Fibroblast of lung (primary cell): ENCODE data around the gene KPNA1. TPM values are rescaled to one million over a fixed set of nuclear protein-coding genes. Genes with fewer than 3 reads are reported as not detected.

Experiments
- DNase-seq, 2 donors: peaks; one replicate each; pipeline versions ENCODE4 v3.0.0 to v3.0.0-alpha.2; 2010; ENCODE audit warnings: low read depth in 2 of 2
- H2AFZ ChIP-seq: 2 replicates; pipeline ENCODE4 v1.5.1; 2012; ENCODE audit warnings: low read length, control low read depth, inconsistent platforms
- H3K27ac ChIP-seq: 2 replicates; pipeline ENCODE4 v1.5.1; 2011; ENCODE audit warnings: low read length, control low read depth; ENCODE audit not compliant: insufficient read depth
- H3K27me3 ChIP-seq: 2 replicates; pipeline ENCODE4 v1.5.1; 2011; ENCODE audit warnings: mild to moderate bottlenecking, low read length; ENCODE audit not compliant: control insufficient read depth, insufficient read depth
- H3K36me3 ChIP-seq: 2 replicates; pipeline ENCODE4 v1.5.1; 2011; ENCODE audit warnings: low read length; ENCODE audit not compliant: control insufficient read depth, insufficient read depth
- H3K4me1 ChIP-seq: 2 replicates; pipeline ENCODE4 v1.5.1; 2011; ENCODE audit warnings: low read length; ENCODE audit not compliant: control insufficient read depth, insufficient read depth; ENCODE audit errors: extremely low read depth
- H3K4me2 ChIP-seq: 2 replicates; pipeline ENCODE4 v1.5.1; 2011; ENCODE audit warnings: low read length, control low read depth; ENCODE audit not compliant: insufficient read depth; ENCODE audit errors: extremely low read depth
- H3K4me3 ChIP-seq, 4 experiments: fragments of 200-600 bp in 1 of 4; sonication (generic) in 1 of 4; replicated peaks in 1 of 4; 2 replicates each; pipeline ENCODE4 v1.5.1; 2011 to 2016; ENCODE audit warnings: low read length in 4 of 4, low read depth in 3 of 4, mild to moderate bottlenecking in 3 of 4, control low read depth in 2 of 4, inconsistent platforms in 1 of 4, mixed read lengths in 1 of 4; ENCODE audit not compliant: insufficient read depth in 1 of 4; ENCODE audit errors: control extremely low read depth in 1 of 4
- H3K79me2 ChIP-seq: 2 replicates; pipeline ENCODE4 v1.5.1; 2012; ENCODE audit warnings: mild to moderate bottlenecking, low read length, inconsistent platforms; ENCODE audit not compliant: control insufficient read depth, insufficient read depth
- H3K9ac ChIP-seq: 2 replicates; pipeline ENCODE4 v1.5.1; 2011; ENCODE audit warnings: mild to moderate bottlenecking, low read length, control low read depth; ENCODE audit not compliant: insufficient read depth
- H3K9me3 ChIP-seq: 2 replicates; pipeline ENCODE4 v1.5.1; 2012; ENCODE audit warnings: low read depth, low read length; ENCODE audit not compliant: control insufficient read depth, insufficient read depth
- H4K20me1 ChIP-seq: 2 replicates; pipeline ENCODE4 v1.5.1; 2011; ENCODE audit warnings: low read length; ENCODE audit not compliant: control insufficient read depth, insufficient read depth; ENCODE audit errors: extremely low read depth
- EZH2 ChIP-seq: IDR thresholded peaks from 2 replicates; pipeline ENCODE4 v1.5.1; 2012; ENCODE audit warnings: low read length, control low read depth, mild to moderate bottlenecking; ENCODE audit errors: missing control alignments
- polyA plus RNA-seq, 2 donors: library from polyadenylated mRNA; depleted of rRNA in 1 of 2; stranded (reverse) in 1 of 2; unstranded in 1 of 2; fragments of >200 nt; gene quantifications; 2 replicates each; pipeline ENCODE4 v1.2.1, GENCODE V29; 2011 to 2012; ENCODE audit warnings: missing spikeins in 1 of 2
- total RNA-seq: library from RNA; depleted of rRNA; stranded (reverse); fragments of >200 nt; gene quantifications from 2 replicates; pipeline ENCODE4 v1.2.1, GENCODE V29; 2014
- TF ChIP-seq, protein P1 (sequence below), 2 donors: IDR thresholded peaks in 1 of 2; conservative IDR thresholded peaks in 1 of 2; 1 replicate in 1 of 2; 2 replicates in 1 of 2; pipeline ENCODE4 v1.5.1; 2011 to 2012; ENCODE audit warnings: low read length in 2 of 2, control low read depth in 1 of 2, inconsistent platforms in 1 of 2, low read depth in 1 of 2, mild to moderate bottlenecking in 1 of 2

Gene KPNA1
- total and polyA plus RNA-seq, 2 donors (not counting 1 experiment from before 2014, with no cell fraction given), result 23.9 to 56.0 TPM

DNA sequence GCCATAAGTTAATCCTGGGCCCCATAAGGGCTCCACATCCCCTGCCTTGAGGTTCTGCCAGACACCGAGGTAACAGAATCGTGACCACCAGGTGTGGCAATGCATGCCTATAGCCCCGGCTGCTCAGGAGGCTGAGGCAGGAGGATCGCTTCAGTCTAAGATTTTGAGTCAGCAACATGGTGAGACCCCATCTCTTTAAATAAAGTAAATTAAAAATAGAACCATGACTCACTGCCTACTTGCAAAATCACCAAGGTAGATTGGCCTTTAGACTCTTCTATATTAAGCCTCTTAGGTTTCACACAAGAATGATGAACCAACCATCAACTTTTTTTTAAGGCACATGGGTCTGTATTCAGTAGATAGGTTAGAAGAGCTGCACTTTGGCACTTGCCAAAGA lies 108.5 kb downstream of the KPNA1 start:
- H3K4me2 ChIP-seq, result no peak overlapping the region
- TF ChIP-seq, protein P1, sequence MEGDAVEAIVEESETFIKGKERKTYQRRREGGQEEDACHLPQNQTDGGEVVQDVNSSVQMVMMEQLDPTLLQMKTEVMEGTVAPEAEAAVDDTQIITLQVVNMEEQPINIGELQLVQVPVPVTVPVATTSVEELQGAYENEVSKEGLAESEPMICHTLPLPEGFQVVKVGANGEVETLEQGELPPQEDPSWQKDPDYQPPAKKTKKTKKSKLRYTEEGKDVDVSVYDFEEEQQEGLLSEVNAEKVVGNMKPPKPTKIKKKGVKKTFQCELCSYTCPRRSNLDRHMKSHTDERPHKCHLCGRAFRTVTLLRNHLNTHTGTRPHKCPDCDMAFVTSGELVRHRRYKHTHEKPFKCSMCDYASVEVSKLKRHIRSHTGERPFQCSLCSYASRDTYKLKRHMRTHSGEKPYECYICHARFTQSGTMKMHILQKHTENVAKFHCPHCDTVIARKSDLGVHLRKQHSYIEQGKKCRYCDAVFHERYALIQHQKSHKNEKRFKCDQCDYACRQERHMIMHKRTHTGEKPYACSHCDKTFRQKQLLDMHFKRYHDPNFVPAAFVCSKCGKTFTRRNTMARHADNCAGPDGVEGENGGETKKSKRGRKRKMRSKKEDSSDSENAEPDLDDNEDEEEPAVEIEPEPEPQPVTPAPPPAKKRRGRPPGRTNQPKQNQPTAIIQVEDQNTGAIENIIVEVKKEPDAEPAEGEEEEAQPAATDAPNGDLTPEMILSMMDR (conservative IDR thresholded peaks at IDR 0.05 in 1 of 2, IDR thresholded peaks at IDR 0.05 in 1 of 2; ENCODE audit: low read depth in 1 of 2, low read length in 2 of 2), result no peak
- no peak for TF ChIP-seq EZH2
- no peak overlapping the region for H3K9ac ChIP-seq
- H3K36me3 ChIP-seq, result no peaks in the 10 kb centered on the region
- no peaks in the 10 kb centered on the region for H4K20me1 ChIP-seq
- no peaks in the 10 kb centered on the region for H3K9me3 ChIP-seq
- no peak overlapping the region for H3K4me3 ChIP-seq
- H2AFZ ChIP-seq, result no peak overlapping the region
- no peak overlapping the region for H3K27ac ChIP-seq
- no peak for DNase-seq
- no peaks in the 10 kb centered on the region for H3K79me2 ChIP-seq
- no peaks in the 10 kb centered on the region for H3K4me1 ChIP-seq
- H3K27me3 ChIP-seq, result no peaks in the 10 kb centered on the region

DNA sequence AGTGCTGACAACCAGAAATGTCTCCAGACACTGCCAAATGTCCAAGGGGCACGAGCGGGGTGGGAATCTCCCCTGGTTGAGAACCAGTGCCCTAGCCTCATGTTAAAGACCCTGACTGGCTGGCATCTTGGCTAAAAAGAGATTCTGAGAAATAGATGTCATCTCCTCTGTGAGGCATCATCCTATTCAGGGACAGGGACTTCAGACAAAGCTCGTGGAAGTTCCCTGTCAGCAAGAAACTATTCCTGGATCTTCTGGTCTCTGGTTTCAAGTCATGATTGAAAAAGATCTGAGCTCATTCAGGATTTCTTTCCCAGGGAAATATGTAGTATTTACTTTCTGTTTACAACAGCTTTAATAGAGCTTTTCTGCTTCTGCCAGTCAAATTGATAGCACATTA lies 109.7 kb downstream of the KPNA1 start:
- Histone ChIP-seq H3K9ac (no peak overlapping the region), H4K20me1 (no peaks in the 10 kb centered on the region), H3K79me2 (no peaks in the 10 kb centered on the region), H3K27me3 (no peaks in the 10 kb centered on the region), H3K36me3 (no peaks in the 10 kb centered on the region), H3K4me3 (no peak overlapping the region), H3K4me1 (no peaks in the 10 kb centered on the region), H3K27ac (no peak overlapping the region), H3K9me3 (no peaks in the 10 kb centered on the region), H2AFZ (no peak overlapping the region), H3K4me2 (no peak overlapping the region)
- TF ChIP-seq, protein P1 (conservative IDR thresholded peaks at IDR 0.05 in 1 of 2, IDR thresholded peaks at IDR 0.05 in 1 of 2; ENCODE audit: low read depth in 1 of 2, low read length in 2 of 2), result no peak
- no peak for TF ChIP-seq EZH2
- DNase-seq, result no peak

DNA sequence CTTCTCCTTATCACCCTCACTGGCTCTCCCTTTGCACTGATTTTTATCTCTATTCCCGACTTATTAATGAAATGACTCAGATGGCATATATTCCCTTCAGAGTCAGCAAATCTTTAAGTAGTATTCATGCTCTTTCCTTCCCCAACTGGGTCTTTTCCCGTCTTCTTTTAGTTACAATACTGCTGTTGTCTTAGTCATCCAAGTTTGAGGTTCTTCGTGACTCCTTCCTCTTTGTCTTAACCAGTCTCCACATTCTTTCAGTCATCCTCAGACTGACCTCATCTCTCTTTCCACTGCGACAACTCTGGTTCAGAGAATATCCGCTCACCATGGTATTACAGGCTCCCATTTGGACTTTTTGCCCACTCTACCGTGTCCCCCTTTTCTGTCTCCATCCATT lies 111.2 kb downstream of the KPNA1 start:
- TF ChIP-seq, protein P1 (conservative IDR thresholded peaks at IDR 0.05 in 1 of 2, IDR thresholded peaks at IDR 0.05 in 1 of 2; ENCODE audit: low read depth in 1 of 2, low read length in 2 of 2), result no peak
- no peak for TF ChIP-seq EZH2
- no peaks in the 10 kb centered on the region for H3K36me3 ChIP-seq

More for the DNA sequence above, 111.2 kb downstream of the KPNA1 start:
- Histone ChIP-seq H3K9ac (no peak overlapping the region), H3K27ac (no peak overlapping the region), H3K4me3 (no peak overlapping the region), H3K79me2 (no peaks in the 10 kb centered on the region), H4K20me1 (no peaks in the 10 kb centered on the region), H3K4me2 (no peak overlapping the region), H2AFZ (no peak overlapping the region), H3K27me3 (no peaks in the 10 kb centered on the region), H3K9me3 (no peaks in the 10 kb centered on the region), H3K4me1 (no peaks in the 10 kb centered on the region)
- DNase-seq, result peak in 1 of 2 donors; percentile 93
